Measurements from ENCODE around the gene GNAO1. TPM values are rescaled to one million over a fixed set of nuclear protein-coding genes. Genes with fewer than 3 reads are reported as not detected.

GNAO1 gene
- total RNA-seq, 1 donor from 2014 or later, result 1.9 TPM

DNA sequence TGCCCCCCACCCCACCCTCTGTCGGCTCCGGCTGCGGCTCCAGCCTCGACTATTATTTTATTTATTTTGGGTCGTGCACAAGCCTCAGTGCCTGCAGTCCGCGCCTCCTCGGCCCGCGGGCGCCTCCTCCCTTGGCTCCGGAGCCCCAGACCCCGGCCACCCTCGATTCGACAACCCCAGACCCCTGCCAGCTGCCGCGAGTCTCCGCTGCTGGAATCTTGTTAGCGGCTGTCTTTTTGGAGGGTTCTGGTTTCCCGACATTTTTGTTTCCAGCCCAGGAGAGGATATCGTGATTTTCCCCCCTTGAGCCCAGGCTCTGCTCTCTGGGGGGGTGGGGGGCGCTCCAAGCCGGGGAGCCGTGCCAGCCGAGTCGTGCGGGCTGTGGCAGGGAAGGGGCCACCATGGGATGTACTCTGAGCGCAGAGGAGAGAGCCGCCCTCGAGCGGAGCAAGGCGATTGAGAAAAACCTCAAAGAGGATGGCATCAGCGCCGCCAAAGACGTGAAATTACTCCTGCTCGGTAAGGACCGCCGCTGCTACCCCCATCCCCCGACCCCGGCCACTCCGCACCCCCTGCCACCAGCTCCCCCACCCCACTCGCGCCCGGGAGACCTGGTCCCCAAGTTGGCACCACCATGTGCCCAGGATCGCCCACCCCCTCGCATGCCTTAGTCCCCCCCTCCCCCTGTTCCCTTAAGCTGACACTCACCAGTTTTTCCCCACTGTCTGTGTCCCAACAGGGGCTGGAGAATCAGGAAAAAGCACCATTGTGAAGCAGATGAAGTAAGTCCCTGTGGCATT lies 746 bp downstream of the GNAO1 start:
- Mint-ChIP-seq H3K4me1 (peaks cover 25% of the 10 kb centered on the region), H3K27ac (no peak overlapping the region), H3K27me3 (ENCODE audit: insufficient read depth, low read depth) (peaks cover 32% of the 10 kb centered on the region), H3K9me3 (no peaks in the 10 kb centered on the region), H3K4me3 (peak overlapping the region; percentile 87), H3K36me3 (no peaks in the 10 kb centered on the region)
- Histone ChIP-seq H3F3A (ENCODE audit: low read depth) (peaks cover 18% of the 10 kb centered on the region), H3K9me3 (ENCODE audit: low read depth) (no peaks in the 10 kb centered on the region), H3K27me3 (peaks cover 67% of the 10 kb centered on the region), H3K4me1 (peaks cover 17% of the 10 kb centered on the region), H4K20me1 (ENCODE audit: low read depth) (peaks cover 32% of the 10 kb centered on the region), H3K36me3 (no peaks in the 10 kb centered on the region), H3K27ac (no peak overlapping the region), H3K4me2 (peak overlapping the region; percentile 85), H3K4me3 (peak overlapping the region; percentile 90), H3K9ac (no peak overlapping the region), H2AFZ (replicated peaks) (peak overlapping the region; percentile 95), H3K79me2 (ENCODE audit: low read depth) (no peaks in the 10 kb centered on the region)
- TF ChIP-seq EZH2phosphoT487 (IDR thresholded peaks at IDR 0.05) (no peak), EZH2 (IDR thresholded peaks at IDR 0.05) (peak; percentile 31)
- DNase-seq (ENCODE audit: low spot score), result peak; percentile 48

- Histone ChIP-seq H3K4me2 (peak overlapping the region; percentile 85), H3K4me3 (peak overlapping the region; percentile 90), H3F3A (ENCODE audit: low read depth) (peaks cover 18% of the 10 kb centered on the region), H3K9me3 (ENCODE audit: low read depth) (no peaks in the 10 kb centered on the region), H2AFZ (replicated peaks) (no peak overlapping the region), H3K36me3 (no peaks in the 10 kb centered on the region), H3K79me2 (ENCODE audit: low read depth) (no peaks in the 10 kb centered on the region), H3K27me3 (peaks cover 62% of the 10 kb centered on the region), H3K27ac (no peak overlapping the region), H3K9ac (no peak overlapping the region), H4K20me1 (ENCODE audit: low read depth) (peaks cover 35% of the 10 kb centered on the region), H3K4me1 (peaks cover 21% of the 10 kb centered on the region)
- Mint-ChIP-seq H3K9me3 (no peaks in the 10 kb centered on the region), H3K4me3 (peak overlapping the region; percentile 87), H3K27me3 (ENCODE audit: insufficient read depth, low read depth) (peaks cover 37% of the 10 kb centered on the region), H3K36me3 (no peaks in the 10 kb centered on the region), H3K4me1 (peaks cover 29% of the 10 kb centered on the region), H3K27ac (no peak overlapping the region)
- DNase-seq (ENCODE audit: low spot score), result no peak
- TF ChIP-seq, protein P1, sequence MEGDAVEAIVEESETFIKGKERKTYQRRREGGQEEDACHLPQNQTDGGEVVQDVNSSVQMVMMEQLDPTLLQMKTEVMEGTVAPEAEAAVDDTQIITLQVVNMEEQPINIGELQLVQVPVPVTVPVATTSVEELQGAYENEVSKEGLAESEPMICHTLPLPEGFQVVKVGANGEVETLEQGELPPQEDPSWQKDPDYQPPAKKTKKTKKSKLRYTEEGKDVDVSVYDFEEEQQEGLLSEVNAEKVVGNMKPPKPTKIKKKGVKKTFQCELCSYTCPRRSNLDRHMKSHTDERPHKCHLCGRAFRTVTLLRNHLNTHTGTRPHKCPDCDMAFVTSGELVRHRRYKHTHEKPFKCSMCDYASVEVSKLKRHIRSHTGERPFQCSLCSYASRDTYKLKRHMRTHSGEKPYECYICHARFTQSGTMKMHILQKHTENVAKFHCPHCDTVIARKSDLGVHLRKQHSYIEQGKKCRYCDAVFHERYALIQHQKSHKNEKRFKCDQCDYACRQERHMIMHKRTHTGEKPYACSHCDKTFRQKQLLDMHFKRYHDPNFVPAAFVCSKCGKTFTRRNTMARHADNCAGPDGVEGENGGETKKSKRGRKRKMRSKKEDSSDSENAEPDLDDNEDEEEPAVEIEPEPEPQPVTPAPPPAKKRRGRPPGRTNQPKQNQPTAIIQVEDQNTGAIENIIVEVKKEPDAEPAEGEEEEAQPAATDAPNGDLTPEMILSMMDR (IDR thresholded peaks at IDR 0.05), result no peak
- no peak for TF ChIP-seq EZH2phosphoT487 (IDR thresholded peaks at IDR 0.05)
Measured at GRCh38 chr16:56192635-56192945, 1.3 kb downstream of the GNAO1 start.

- Mint-ChIP-seq H3K9me3 (no peaks in the 10 kb centered on the region), H3K27me3 (ENCODE audit: insufficient read depth, low read depth) (peaks cover 38% of the 10 kb centered on the region), H3K4me3 (peak overlapping the region; percentile 87), H3K36me3 (no peaks in the 10 kb centered on the region), H3K4me1 (peaks cover 29% of the 10 kb centered on the region), H3K27ac (no peak overlapping the region)
- Histone ChIP-seq H3K36me3 (no peaks in the 10 kb centered on the region), H2AFZ (replicated peaks) (no peak overlapping the region), H3F3A (ENCODE audit: low read depth) (peaks cover 18% of the 10 kb centered on the region), H3K79me2 (ENCODE audit: low read depth) (no peaks in the 10 kb centered on the region), H3K27me3 (peaks cover 55% of the 10 kb centered on the region), H3K4me1 (peaks cover 21% of the 10 kb centered on the region), H3K27ac (no peak overlapping the region), H3K4me3 (no peak overlapping the region), H3K9me3 (ENCODE audit: low read depth) (no peaks in the 10 kb centered on the region), H4K20me1 (ENCODE audit: low read depth) (peaks cover 39% of the 10 kb centered on the region), H3K4me2 (peak overlapping the region; percentile 85), H3K9ac (no peak overlapping the region)
- peak; percentile 51 for DNase-seq (ENCODE audit: low spot score)
- TF ChIP-seq, protein P1 (IDR thresholded peaks at IDR 0.05), result no peak
- TF ChIP-seq EZH2phosphoT487 (IDR thresholded peaks at IDR 0.05), result no peak
- peak; percentile 71 for TF ChIP-seq EZH2 (IDR thresholded peaks at IDR 0.05)
Measured at GRCh38 chr16:56192986-56193945, 2.0 kb downstream of the GNAO1 start.

All from neural progenitor cell (in vitro differentiated cells).